Measurements from ENCODE around the gene NINJ1.

GRCh38 chr9:93118863-93119702, 15.0 kb downstream of the NINJ1 start:
- TF ChIP-seq CTCF (IDR thresholded peaks at IDR 0.05) (no peak), NFIC (IDR thresholded peaks at IDR 0.05; ENCODE audit: borderline replicate concordance) (no peak), SIN3A (IDR thresholded peaks at IDR 0.05; ENCODE audit: borderline replicate concordance, low read depth, low read length) (no peak), RFX5 (IDR thresholded peaks at IDR 0.05; ENCODE audit: low read length) (no peak), EZH2phosphoT487 (IDR thresholded peaks at IDR 0.05; ENCODE audit: borderline replicate concordance, low read depth) (no peak), MXI1 (IDR thresholded peaks at IDR 0.05; ENCODE audit: low read depth, low read length) (no peak), TAF1 (IDR thresholded peaks at IDR 0.05; ENCODE audit: borderline replicate concordance, low read depth, low read length) (no peak), FOXM1 (IDR thresholded peaks at IDR 0.05; ENCODE audit: low read depth) (no peak), MEF2A (IDR thresholded peaks at IDR 0.05; ENCODE audit: borderline replicate concordance, low read depth) (no peak), RAD21 (IDR thresholded peaks at IDR 0.05; ENCODE audit: low read length) (no peak), SMC3 (IDR thresholded peaks at IDR 0.05; ENCODE audit: low read depth, low read length) (no peak), JUND (IDR thresholded peaks at IDR 0.05) (no peak), POLR2AphosphoS5 (IDR thresholded peaks at IDR 0.05; ENCODE audit: low read depth, low read length) (no peak)
- TF ChIP-seq, protein P1, sequence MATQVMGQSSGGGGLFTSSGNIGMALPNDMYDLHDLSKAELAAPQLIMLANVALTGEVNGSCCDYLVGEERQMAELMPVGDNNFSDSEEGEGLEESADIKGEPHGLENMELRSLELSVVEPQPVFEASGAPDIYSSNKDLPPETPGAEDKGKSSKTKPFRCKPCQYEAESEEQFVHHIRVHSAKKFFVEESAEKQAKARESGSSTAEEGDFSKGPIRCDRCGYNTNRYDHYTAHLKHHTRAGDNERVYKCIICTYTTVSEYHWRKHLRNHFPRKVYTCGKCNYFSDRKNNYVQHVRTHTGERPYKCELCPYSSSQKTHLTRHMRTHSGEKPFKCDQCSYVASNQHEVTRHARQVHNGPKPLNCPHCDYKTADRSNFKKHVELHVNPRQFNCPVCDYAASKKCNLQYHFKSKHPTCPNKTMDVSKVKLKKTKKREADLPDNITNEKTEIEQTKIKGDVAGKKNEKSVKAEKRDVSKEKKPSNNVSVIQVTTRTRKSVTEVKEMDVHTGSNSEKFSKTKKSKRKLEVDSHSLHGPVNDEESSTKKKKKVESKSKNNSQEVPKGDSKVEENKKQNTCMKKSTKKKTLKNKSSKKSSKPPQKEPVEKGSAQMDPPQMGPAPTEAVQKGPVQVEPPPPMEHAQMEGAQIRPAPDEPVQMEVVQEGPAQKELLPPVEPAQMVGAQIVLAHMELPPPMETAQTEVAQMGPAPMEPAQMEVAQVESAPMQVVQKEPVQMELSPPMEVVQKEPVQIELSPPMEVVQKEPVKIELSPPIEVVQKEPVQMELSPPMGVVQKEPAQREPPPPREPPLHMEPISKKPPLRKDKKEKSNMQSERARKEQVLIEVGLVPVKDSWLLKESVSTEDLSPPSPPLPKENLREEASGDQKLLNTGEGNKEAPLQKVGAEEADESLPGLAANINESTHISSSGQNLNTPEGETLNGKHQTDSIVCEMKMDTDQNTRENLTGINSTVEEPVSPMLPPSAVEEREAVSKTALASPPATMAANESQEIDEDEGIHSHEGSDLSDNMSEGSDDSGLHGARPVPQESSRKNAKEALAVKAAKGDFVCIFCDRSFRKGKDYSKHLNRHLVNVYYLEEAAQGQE (IDR thresholded peaks at IDR 0.05; ENCODE audit: low read depth, low read length): no peak

All from SK-N-SH (cell line).